Rectal smooth muscle tissue (tissue), 1 donor: Measurements from ENCODE around the gene SURF6.
"Not testable (repeated sequence)": the region's sequence is repeated elsewhere in the genome, so short reads cannot be mapped to it uniquely, and the experiment has no call there.

Experiments used
- H3K27ac ChIP-seq: one replicate; pipeline ENCODE4 v1.7.0; 2013; ENCODE audit warnings: low read depth, low read length, inconsistent platforms
- H3K27me3 ChIP-seq: one replicate; pipeline ENCODE4 v1.7.0; 2013; ENCODE audit warnings: low read length; ENCODE audit not compliant: control insufficient read depth, insufficient read depth
- H3K36me3 ChIP-seq: one replicate; pipeline ENCODE4 v1.7.0; 2013; ENCODE audit warnings: low read length; ENCODE audit not compliant: control insufficient read depth, insufficient read depth
- H3K4me1 ChIP-seq: one replicate; pipeline ENCODE4 v1.7.0; 2013; ENCODE audit warnings: low read length; ENCODE audit not compliant: control insufficient read depth, insufficient read depth
- H3K4me3 ChIP-seq: one replicate; pipeline ENCODE4 v1.7.0; 2013; ENCODE audit warnings: low read length
- H3K9ac ChIP-seq: one replicate; pipeline ENCODE4 v1.7.0; 2013; ENCODE audit warnings: low read length

Gene SURF6

GRCh38 chr9:133340916-133341315, 4.9 kb upstream of the SURF6 start:
- no peak overlapping the region for H3K4me3 ChIP-seq
- H3K27me3 ChIP-seq = no peaks in the 10 kb centered on the region
- H3K27ac ChIP-seq = no peak overlapping the region
- peaks cover 44% of the 10 kb centered on the region for H3K36me3 ChIP-seq
- H3K9ac ChIP-seq = no peak overlapping the region
- no peaks in the 10 kb centered on the region for H3K4me1 ChIP-seq

DNA sequence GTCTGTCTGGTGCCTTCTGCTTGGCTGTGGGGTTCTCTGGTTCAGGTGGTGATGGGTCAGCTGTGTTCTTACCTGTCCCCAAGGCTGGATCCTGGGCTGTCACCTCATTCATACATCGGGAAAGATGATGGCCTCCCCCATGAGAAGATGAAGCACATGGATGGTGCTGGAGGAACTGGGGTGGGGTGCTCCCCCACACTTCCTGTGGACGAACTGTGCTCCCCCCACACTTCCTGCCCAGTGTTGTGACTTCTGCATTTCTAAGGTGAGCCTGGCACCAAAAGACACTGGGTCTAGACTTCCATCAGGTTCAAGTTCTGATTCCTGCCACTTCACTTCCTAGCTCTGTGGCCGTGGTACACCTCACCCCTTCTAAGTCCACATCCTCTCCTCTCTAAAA, 4.3 kb upstream of the SURF6 start:
- H3K36me3 ChIP-seq = peaks cover 39% of the 10 kb centered on the region
- H3K9ac ChIP-seq = no peak overlapping the region
- H3K4me3 ChIP-seq = no peak overlapping the region
- no peak overlapping the region for H3K27ac ChIP-seq
- no peaks in the 10 kb centered on the region for H3K27me3 ChIP-seq
- H3K4me1 ChIP-seq = no peaks in the 10 kb centered on the region

DNA sequence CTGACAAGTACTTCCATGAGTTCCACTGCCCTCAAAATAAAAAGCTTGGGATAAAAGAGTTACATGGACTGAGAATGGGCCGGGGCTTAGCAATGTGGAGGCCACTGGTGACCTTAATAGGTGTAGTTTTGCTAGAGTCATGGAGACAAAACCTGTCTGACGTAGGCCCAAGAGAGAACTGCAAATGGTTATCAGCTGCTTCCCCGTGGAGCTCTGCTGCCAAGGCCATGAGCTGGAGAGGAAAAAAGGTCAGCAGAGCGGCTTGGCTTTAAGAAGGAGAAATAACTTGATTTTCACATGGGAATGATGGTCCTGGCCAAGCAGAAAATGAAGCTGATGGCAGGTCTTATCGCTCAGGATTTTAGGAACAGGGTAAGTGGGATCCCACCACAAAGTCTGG, 3.7 kb upstream of the SURF6 start:
- Histone ChIP-seq H3K4me1 (no peaks in the 10 kb centered on the region), H3K4me3 (no peak overlapping the region), H3K36me3 (peaks cover 36% of the 10 kb centered on the region), H3K27ac (no peak overlapping the region), H3K27me3 (no peaks in the 10 kb centered on the region), H3K9ac (no peak overlapping the region)

GRCh38 chr9:133334888-133335287, 1.1 kb downstream of the SURF6 start:
- not testable (repeated sequence) for H3K27ac ChIP-seq, H3K9ac ChIP-seq
- H3K36me3 ChIP-seq = peaks cover 44% of the 10 kb centered on the region

GRCh38 chr9:133334161-133334560, 1.8 kb downstream of the SURF6 start:
- Histone ChIP-seq H3K36me3 (peaks cover 41% of the 10 kb centered on the region), H3K4me1 (no peaks in the 10 kb centered on the region), H3K27ac (no peak overlapping the region), H3K4me3 (no peak overlapping the region), H3K9ac (no peak overlapping the region), H3K27me3 (no peaks in the 10 kb centered on the region)

More at GRCh38 chr9:133334888-133335287, 1.1 kb downstream of the SURF6 start:
- not testable (repeated sequence) for H3K27me3 ChIP-seq, H3K4me1 ChIP-seq
- peak overlapping the region; percentile 95 for H3K4me3 ChIP-seq

DNA sequence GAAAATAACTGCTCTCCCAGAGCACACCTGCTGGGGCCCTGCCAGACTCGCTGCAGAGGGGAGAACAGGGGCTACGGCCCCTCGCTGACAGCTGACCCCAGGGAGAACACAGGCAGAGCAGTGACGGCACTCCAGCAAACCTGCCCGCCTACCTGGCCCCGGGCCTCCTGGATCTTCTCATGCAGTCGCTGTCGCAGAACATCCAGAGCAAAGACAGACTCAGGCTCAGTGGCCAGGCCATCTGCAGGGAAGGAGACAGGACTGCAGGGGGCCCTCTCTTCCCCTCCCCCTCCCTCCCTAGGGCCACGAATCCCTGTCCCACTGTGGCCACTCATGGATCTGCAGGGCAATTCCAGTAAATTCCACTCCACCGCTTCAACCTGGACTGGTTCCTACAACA, 2.4 kb downstream of the SURF6 start:
- Histone ChIP-seq H3K36me3 (peaks cover 38% of the 10 kb centered on the region), H3K9ac (no peak overlapping the region), H3K4me3 (no peak overlapping the region), H3K27ac (no peak overlapping the region), H3K4me1 (no peaks in the 10 kb centered on the region), H3K27me3 (no peaks in the 10 kb centered on the region)

GRCh38 chr9:133333011-133333410, 3.0 kb downstream of the SURF6 start:
- H3K4me1 ChIP-seq = no peaks in the 10 kb centered on the region
- no peaks in the 10 kb centered on the region for H3K27me3 ChIP-seq
- peaks cover 38% of the 10 kb centered on the region for H3K36me3 ChIP-seq
- H3K4me3 ChIP-seq = no peak overlapping the region
- H3K27ac ChIP-seq = no peak overlapping the region
- no peak overlapping the region for H3K9ac ChIP-seq

- no peaks in the 10 kb centered on the region for H3K27me3 ChIP-seq
- H3K4me3 ChIP-seq = no peak overlapping the region
- H3K4me1 ChIP-seq = no peaks in the 10 kb centered on the region
- no peak overlapping the region for H3K27ac ChIP-seq
- H3K9ac ChIP-seq = no peak overlapping the region
- peaks cover 38% of the 10 kb centered on the region for H3K36me3 ChIP-seq
Observed at GRCh38 chr9:133332381-133332730, 3.6 kb downstream of the SURF6 start.

DNA sequence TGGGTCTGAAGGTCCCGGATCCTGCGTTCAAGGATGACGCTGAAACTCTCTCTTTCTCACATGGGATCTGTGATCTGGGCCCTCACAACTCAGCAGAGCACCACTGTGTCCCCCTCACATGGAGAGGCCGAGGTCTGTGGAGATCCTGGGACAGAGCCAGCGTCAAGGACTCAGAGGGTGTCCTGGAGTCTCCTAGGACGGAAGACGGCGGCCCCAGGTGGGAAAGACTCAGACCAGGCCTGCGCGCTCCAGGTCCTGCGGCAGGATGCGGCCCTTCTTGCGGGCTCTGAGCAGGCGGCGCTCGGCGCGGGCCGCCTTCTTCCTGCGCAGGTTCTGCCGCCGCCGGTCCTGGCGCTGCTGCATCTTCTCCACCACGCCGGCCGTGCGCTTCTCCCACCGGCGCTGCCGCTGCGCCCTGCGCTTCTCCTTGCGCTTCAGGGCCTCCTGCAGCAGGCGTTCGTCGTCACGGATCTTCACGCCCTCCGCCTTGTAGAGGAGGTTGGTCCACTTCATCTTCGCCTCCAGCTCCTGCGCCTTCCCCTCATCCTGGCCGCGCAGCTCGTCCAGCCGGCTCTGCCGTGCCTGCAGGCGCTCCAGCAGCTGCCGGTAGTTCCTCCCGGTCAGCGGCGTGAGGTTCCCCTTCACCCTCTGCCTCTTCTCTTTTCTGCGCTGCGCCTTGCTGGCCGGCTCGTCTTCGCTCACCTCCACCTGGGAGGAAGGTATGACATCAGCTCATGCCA, 4.2 kb downstream of the SURF6 start:
- no peaks in the 10 kb centered on the region for H3K4me1 ChIP-seq
- no peaks in the 10 kb centered on the region for H3K27me3 ChIP-seq
- peaks cover 38% of the 10 kb centered on the region for H3K36me3 ChIP-seq
- H3K27ac ChIP-seq = no peak overlapping the region
- no peak overlapping the region for H3K4me3 ChIP-seq
- no peak overlapping the region for H3K9ac ChIP-seq

DNA sequence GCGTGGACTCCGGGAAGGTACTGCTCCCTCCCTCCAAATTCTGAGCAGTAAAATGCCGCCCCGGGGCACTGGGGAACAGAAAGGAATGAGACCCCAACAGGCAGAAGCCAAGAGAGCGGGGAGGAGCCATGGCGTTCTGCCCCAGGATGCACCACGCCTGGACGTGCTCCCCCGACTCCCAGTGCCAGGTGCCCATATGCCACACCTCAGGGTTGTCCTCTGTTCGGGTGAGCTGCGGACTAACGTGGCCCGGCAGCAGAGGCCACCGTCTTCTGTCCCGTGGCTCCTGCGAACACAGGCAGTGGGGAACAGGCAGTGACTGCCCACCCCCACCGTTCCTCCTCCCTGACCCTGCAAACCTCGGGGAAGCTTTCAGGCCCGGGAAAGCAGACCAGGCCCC, 4.8 kb downstream of the SURF6 start:
- Histone ChIP-seq H3K27me3 (no peaks in the 10 kb centered on the region), H3K27ac (no peak overlapping the region), H3K9ac (no peak overlapping the region), H3K4me1 (no peaks in the 10 kb centered on the region), H3K36me3 (peaks cover 38% of the 10 kb centered on the region), H3K4me3 (no peak overlapping the region)

DNA sequence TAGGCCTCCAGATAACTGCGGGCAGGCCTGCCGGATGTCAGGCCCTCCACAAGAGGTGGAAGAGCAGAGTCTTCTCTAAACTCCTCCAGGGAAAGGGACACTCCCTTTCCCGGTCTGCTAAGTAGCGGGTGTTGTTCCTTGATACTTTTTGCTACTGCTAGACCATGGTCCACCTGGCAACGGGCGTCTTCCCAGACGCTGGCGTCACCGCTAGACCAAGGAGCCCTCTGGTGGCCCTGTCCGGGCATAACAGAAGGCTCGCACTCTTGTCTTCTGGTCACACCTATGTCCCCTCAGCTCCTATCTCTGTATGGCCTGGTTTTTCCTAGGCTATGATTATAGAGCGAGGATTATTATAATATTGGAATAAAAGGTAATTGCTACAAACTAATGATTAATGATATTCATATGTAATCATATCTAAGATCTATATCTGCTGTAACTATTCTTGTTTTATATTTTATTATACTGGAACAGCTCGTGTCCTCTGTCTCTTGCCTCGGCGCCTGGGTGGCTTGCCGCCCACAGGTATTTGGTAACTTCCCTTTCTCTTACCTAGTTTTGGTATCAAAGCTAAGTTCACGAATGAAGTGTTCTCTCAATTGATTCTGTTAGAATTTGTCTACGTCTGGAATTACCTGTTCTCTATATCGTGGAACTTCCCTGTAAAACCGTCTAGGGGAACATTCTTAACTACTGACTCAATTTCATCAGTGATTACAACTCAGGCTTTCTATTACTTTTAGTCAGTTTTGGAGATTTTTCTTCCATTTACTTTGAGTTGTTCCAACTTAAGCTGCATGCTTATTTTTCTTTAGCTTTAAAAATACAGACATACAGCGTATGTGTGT, 6.5 kb downstream of the SURF6 start:
- H3K9ac ChIP-seq, H3K4me1 ChIP-seq, H3K27ac ChIP-seq, H3K4me3 ChIP-seq, H3K27me3 ChIP-seq: not testable (repeated sequence)
- peaks cover 38% of the 10 kb centered on the region for H3K36me3 ChIP-seq

DNA sequence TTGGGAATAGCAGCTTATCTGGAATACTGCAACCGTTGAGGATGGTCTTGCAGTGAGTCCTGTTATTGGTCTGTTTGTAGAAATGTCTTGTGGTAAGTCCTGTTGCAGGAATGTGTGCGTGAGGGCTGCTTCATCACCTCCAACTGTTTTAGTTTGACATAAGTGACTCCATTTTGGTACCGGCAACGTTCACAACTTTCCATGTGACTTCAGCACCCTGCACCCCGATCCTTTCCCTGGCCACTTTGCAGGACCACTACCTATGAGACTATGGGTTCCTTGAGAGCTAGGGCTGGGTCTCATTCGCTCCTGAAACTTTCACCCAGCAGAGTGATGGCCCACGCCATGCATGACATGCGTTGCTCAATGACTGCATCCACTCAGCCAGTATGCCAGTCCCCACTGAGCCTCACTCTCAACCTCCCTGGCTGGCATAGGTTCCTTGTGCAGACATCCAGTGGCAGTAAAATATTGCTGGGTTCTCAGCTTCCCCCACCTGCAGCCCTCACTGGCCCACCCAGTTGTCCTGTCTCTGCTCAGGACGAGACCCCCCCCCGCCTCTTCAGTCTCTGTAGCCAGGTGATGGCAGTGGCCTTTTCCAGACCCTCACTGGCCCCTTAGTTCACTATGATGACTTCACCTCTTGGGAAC, 8.0 kb downstream of the SURF6 start:
- Histone ChIP-seq H3K9ac (no peak overlapping the region), H3K4me1 (no peaks in the 10 kb centered on the region), H3K27me3 (no peaks in the 10 kb centered on the region), H3K27ac (no peak overlapping the region), H3K4me3 (no peak overlapping the region), H3K36me3 (peaks cover 24% of the 10 kb centered on the region)
